Body of pancreas (tissue), 4 donors: Measurements from ENCODE around the gene CACNA1S.
A peak's percentile ranks its signal among the peaks of the same experiment; 100 is the strongest.

Experiments used
- CTCF ChIP-seq, 7 experiments: fragments of 450-650 bp in 4 of 7; fragments of 200-600 bp in 3 of 7; sonication (generic) in 3 of 7; IDR thresholded peaks; one replicate each; pipeline ENCODE4 v1.5.1; 2016 to 2019; ENCODE audit warnings: antibody characterized with exemption in 7 of 7
- POLR2A ChIP-seq, 3 donors: fragments of 450-650 bp; IDR thresholded peaks; one replicate each; pipeline ENCODE4 v1.6.1; 2016; ENCODE audit warnings: antibody characterized with exemption in 3 of 3, mild to moderate bottlenecking in 2 of 3

GRCh38 chr1:201153474-201154388 is 41.5 kb upstream of the CACNA1S start:
- no peak for TF ChIP-seq CTCF (IDR thresholded peaks at IDR 0.05)
- peak in 1 of 3 donors; percentile 42 for TF ChIP-seq POLR2A (IDR thresholded peaks at IDR 0.05)
